ENCODE measurements around the gene PARP8.

GRCh38 chr5:50766042-50766441 is 99.6 kb downstream of the PARP8 start:
- TF ChIP-seq CTCF (IDR thresholded peaks at IDR 0.05) (no peak), POLR2A (IDR thresholded peaks at IDR 0.05) (no peak)
